ENCODE results near the gene IQCE.

DNA sequence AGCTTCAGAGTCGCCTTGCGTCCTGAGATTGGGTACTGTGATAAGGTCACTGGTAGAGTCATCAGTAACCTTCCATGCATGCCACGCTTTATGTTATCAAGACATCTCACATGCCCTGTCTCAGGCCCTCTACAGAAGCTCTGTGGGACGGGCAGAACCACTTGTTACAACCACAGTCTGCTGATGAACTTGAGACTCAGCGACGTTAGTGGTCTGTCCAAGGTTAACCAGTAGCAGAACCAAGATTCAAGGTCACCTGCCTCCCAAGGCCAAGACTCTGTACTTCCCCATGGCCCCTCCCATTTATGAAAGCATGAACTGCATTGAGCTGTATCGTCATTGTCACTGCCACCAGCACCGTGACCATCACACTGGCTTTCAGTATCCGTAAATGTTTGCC is 15.0 kb downstream of the IQCE start:
- TF ChIP-seq, protein P1, sequence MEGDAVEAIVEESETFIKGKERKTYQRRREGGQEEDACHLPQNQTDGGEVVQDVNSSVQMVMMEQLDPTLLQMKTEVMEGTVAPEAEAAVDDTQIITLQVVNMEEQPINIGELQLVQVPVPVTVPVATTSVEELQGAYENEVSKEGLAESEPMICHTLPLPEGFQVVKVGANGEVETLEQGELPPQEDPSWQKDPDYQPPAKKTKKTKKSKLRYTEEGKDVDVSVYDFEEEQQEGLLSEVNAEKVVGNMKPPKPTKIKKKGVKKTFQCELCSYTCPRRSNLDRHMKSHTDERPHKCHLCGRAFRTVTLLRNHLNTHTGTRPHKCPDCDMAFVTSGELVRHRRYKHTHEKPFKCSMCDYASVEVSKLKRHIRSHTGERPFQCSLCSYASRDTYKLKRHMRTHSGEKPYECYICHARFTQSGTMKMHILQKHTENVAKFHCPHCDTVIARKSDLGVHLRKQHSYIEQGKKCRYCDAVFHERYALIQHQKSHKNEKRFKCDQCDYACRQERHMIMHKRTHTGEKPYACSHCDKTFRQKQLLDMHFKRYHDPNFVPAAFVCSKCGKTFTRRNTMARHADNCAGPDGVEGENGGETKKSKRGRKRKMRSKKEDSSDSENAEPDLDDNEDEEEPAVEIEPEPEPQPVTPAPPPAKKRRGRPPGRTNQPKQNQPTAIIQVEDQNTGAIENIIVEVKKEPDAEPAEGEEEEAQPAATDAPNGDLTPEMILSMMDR (IDR thresholded peaks at IDR 0.05), result no peak
- TF ChIP-seq POLR2A (IDR thresholded peaks at IDR 0.05), result no peak
